GM12801 (cell line): ENCODE measurements around the gene TCP10L.

Experiments
- CTCF ChIP-seq: IDR thresholded peaks from one replicate; pipeline ENCODE4 v1.5.1; 2011; ENCODE audit warnings: control low read depth; ENCODE audit not compliant: insufficient read length; ENCODE audit errors: extremely low read depth

Gene TCP10L

GRCh38 chr21:32559006-32559610 lies 26.2 kb downstream of the TCP10L start:
- no peak for TF ChIP-seq CTCF

- no peak for TF ChIP-seq CTCF
Observed at GRCh38 chr21:32558106-32558505, 27.2 kb downstream of the TCP10L start.

- TF ChIP-seq CTCF = no peak
Observed at GRCh38 chr21:32554832-32555638, 30.3 kb downstream of the TCP10L start.

GRCh38 chr21:32549886-32550285 lies 35.4 kb downstream of the TCP10L start:
- no peak for TF ChIP-seq CTCF

GRCh38 chr21:32549440-32549839 lies 35.9 kb downstream of the TCP10L start:
- no peak for TF ChIP-seq CTCF

GRCh38 chr21:32548978-32549377 lies 36.3 kb downstream of the TCP10L start:
- no peak for TF ChIP-seq CTCF

- no peak for TF ChIP-seq CTCF
Observed at GRCh38 chr21:32547018-32547417, 38.3 kb downstream of the TCP10L start.
